ENCODE measurements around the gene SHC4. TPM values are rescaled to one million over a fixed set of nuclear protein-coding genes. Genes with fewer than 3 reads are reported as not detected.

SHC4 gene
- polyA plus RNA-seq, 1 of the 3 experiments (the other 2 are of a cell fraction): 1.6 TPM

GRCh38 chr15:48891232-48891765, 72.4 kb downstream of the SHC4 start:
- no peak overlapping the region for H3K4me2 ChIP-seq
- H3F3A ChIP-seq (replicated peaks; ENCODE audit: insufficient read depth): peaks cover 15% of the 10 kb centered on the region
- no peak overlapping the region for H3K4me3 ChIP-seq (ENCODE audit: low read depth in 2 of 2, low read length in 1 of 2)
- no peaks in the 10 kb centered on the region for H3K27me3 ChIP-seq (ENCODE audit: insufficient read depth)
- H3K36me3 ChIP-seq (replicated peaks in 1 of 2; ENCODE audit: control insufficient read depth in 1 of 2, insufficient read depth in 2 of 2, low read length in 1 of 2): no peaks in the 10 kb centered on the region
- H3K9me2 ChIP-seq: no peaks in the 10 kb centered on the region
- no peaks in the 10 kb centered on the region for H3K79me2 ChIP-seq (ENCODE audit: insufficient read depth)
- peaks cover 4 to 30% of the 10 kb centered on the region in 2 experiments; a peak in 3 of 4 replicates for H3K4me1 ChIP-seq (ENCODE audit: control insufficient read depth in 1 of 2, insufficient read depth in 2 of 2, low read depth in 1 of 2, low read length in 1 of 2)
- no peaks in the 10 kb centered on the region for H4K20me1 ChIP-seq (ENCODE audit: insufficient read depth)
- TF ChIP-seq, protein P1, sequence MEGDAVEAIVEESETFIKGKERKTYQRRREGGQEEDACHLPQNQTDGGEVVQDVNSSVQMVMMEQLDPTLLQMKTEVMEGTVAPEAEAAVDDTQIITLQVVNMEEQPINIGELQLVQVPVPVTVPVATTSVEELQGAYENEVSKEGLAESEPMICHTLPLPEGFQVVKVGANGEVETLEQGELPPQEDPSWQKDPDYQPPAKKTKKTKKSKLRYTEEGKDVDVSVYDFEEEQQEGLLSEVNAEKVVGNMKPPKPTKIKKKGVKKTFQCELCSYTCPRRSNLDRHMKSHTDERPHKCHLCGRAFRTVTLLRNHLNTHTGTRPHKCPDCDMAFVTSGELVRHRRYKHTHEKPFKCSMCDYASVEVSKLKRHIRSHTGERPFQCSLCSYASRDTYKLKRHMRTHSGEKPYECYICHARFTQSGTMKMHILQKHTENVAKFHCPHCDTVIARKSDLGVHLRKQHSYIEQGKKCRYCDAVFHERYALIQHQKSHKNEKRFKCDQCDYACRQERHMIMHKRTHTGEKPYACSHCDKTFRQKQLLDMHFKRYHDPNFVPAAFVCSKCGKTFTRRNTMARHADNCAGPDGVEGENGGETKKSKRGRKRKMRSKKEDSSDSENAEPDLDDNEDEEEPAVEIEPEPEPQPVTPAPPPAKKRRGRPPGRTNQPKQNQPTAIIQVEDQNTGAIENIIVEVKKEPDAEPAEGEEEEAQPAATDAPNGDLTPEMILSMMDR (IDR thresholded peaks at IDR 0.05): no peak
- TF ChIP-seq CHD2 (IDR thresholded peaks at IDR 0.05; ENCODE audit: low read length, partially characterized antibody) (no peak), NRF1 (IDR thresholded peaks at IDR 0.05; ENCODE audit: low read depth, low read length) (no peak), RXRA (IDR thresholded peaks at IDR 0.05; ENCODE audit: borderline replicate concordance, low read depth) (no peak), NFIC (IDR thresholded peaks at IDR 0.05; ENCODE audit: borderline replicate concordance) (no peak), TEAD4 (IDR thresholded peaks at IDR 0.05; ENCODE audit: borderline replicate concordance, insufficient read depth) (no peak), EP300 (IDR thresholded peaks at IDR 0.05; ENCODE audit: borderline replicate concordance in 1 of 2, low read depth in 1 of 2, low read length in 1 of 2) (no peak), PBX3 (IDR thresholded peaks at IDR 0.05) (no peak), POLR2AphosphoS5 (IDR thresholded peaks at IDR 0.05; ENCODE audit: low read depth, low read length) (no peak), YY1 (IDR thresholded peaks at IDR 0.05; ENCODE audit: low read depth) (no peak), FOXM1 (IDR thresholded peaks at IDR 0.05; ENCODE audit: low read depth) (no peak), MEF2A (IDR thresholded peaks at IDR 0.05; ENCODE audit: borderline replicate concordance, low read depth) (no peak), GATA2 (CRISPR knock-in tag; IDR thresholded peaks at IDR 0.05) (no peak), SMC3 (IDR thresholded peaks at IDR 0.05; ENCODE audit: low read depth, low read length) (no peak)
- TF ChIP-seq, protein P2, sequence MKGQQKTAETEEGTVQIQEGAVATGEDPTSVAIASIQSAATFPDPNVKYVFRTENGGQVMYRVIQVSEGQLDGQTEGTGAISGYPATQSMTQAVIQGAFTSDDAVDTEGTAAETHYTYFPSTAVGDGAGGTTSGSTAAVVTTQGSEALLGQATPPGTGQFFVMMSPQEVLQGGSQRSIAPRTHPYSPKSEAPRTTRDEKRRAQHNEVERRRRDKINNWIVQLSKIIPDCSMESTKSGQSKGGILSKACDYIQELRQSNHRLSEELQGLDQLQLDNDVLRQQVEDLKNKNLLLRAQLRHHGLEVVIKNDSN (IDR thresholded peaks at IDR 0.05; ENCODE audit: borderline replicate concordance, low read depth): no peak
- H3K27ac ChIP-seq (ENCODE audit: low read depth in 2 of 2, low read length in 1 of 2): no peak overlapping the region
- no peak for DNase-seq
- CTCF ChIA-PET: interaction anchor here (1.1 to 1.6 kb wide), 3 partner anchors 12 to 606 kb away, joined by 3 read pairs; no protein-coding TSS in a partner anchor
- no peaks in the 10 kb centered on the region for H3K9me3 ChIP-seq
- WGBS (ENCODE audit: low lambda C conversion rate): 94% methylated on average over 6 of the region's 6 CpGs
- POLR2A ChIA-PET: interaction anchor here (1.8 kb wide), 1 partner anchor 14 kb away, joined by 5 read pairs; the partner anchor contains the start of gene EID1
- H2AFZ ChIP-seq (ENCODE audit: low read depth): 0 out of 2 replicates have a peak overlapping the region, but pooled peaks have one; percentile 7
- H3K9ac ChIP-seq: no peak overlapping the region
